Inflammatory macrophage treated with lipopolysaccharide for 4 hours (primary cell): ENCODE results near the gene TLE7.

Experiments used
- DNase-seq: peaks from one replicate; pipeline ENCODE4 v3.0.0-alpha.2; 2020

TLE7 gene

GRCh38 chr16:71442051-71442440 is at the start of gene TLE7:
TLE7 (minus strand) TSS chr16:71442054; CDS start chr16:71433324, 8,730 bp downstream.
- no peak for DNase-seq

GRCh38 chr16:71491054-71491453 is 49.2 kb upstream of the TLE7 start:
- DNase-seq, result no peak

GRCh38 chr16:71490361-71490760 is 48.5 kb upstream of the TLE7 start:
- no peak for DNase-seq

GRCh38 chr16:71489122-71489521 is 47.3 kb upstream of the TLE7 start, which contains the start of gene ZNF19:
ZNF19 (minus strand) TSS chr16:71489324; CDS start chr16:71482114, 7,210 bp downstream.
- no peak for DNase-seq

- DNase-seq, result peak; percentile 88
Measured at GRCh38 chr16:71484006-71484893, 42.4 kb upstream of the TLE7 start.

- no peak for DNase-seq
Measured at GRCh38 chr16:71482569-71482968, 40.7 kb upstream of the TLE7 start.

- no peak for DNase-seq
Measured at GRCh38 chr16:71480956-71481355, 39.1 kb upstream of the TLE7 start.

GRCh38 chr16:71479420-71479819 is 37.6 kb upstream of the TLE7 start:
- no peak for DNase-seq

GRCh38 chr16:71476457-71477124 is 34.7 kb upstream of the TLE7 start:
- no peak for DNase-seq

GRCh38 chr16:71474864-71475263 is 33.0 kb upstream of the TLE7 start:
- DNase-seq, result no peak

- no peak for DNase-seq
Measured at GRCh38 chr16:71473891-71474290, 32.0 kb upstream of the TLE7 start.

GRCh38 chr16:71472931-71473330 is 31.1 kb upstream of the TLE7 start:
- no peak for DNase-seq

GRCh38 chr16:71472051-71472450 is 30.2 kb upstream of the TLE7 start:
- DNase-seq, result no peak

GRCh38 chr16:71467810-71468209 is 26.0 kb upstream of the TLE7 start:
- DNase-seq, result no peak

- DNase-seq, result no peak
Measured at GRCh38 chr16:71464231-71464630, 22.4 kb upstream of the TLE7 start.

GRCh38 chr16:71461686-71462648 is 20.1 kb upstream of the TLE7 start, which contains the start of gene ZNF23:
ZNF23 (minus strand) TSS chr16:71462247; CDS start chr16:71456796, 5,451 bp downstream.
- DNase-seq, result peak; percentile 75

- DNase-seq, result no peak
Measured at GRCh38 chr16:71460941-71461340, 19.1 kb upstream of the TLE7 start.

GRCh38 chr16:71460236-71460635 is 18.4 kb upstream of the TLE7 start:
- no peak for DNase-seq

- no peak for DNase-seq
Measured at GRCh38 chr16:71459510-71459909, 17.7 kb upstream of the TLE7 start.

GRCh38 chr16:71456801-71457200 is 14.9 kb upstream of the TLE7 start:
- DNase-seq, result no peak

GRCh38 chr16:71453036-71453435 is 11.2 kb upstream of the TLE7 start:
- no peak for DNase-seq

- no peak for DNase-seq
Measured at GRCh38 chr16:71449020-71449419, 7.2 kb upstream of the TLE7 start.
